ENCODE results near the gene SCN5A.

SCN5A gene

GRCh38 chr3:38599886-38600285 lies 49.6 kb downstream of the SCN5A start:
- no peak for DNase-seq

GRCh38 chr3:38598791-38599190 lies 50.7 kb downstream of the SCN5A start:
- DNase-seq, result no peak

- DNase-seq, result no peak
These were observed 51.9 kb downstream of the SCN5A start for GRCh38 chr3:38597502-38598060.

- DNase-seq, result no peak
These were observed 54.1 kb downstream of the SCN5A start for GRCh38 chr3:38595393-38595792.

- DNase-seq, result no peak
These were observed 59.0 kb downstream of the SCN5A start for GRCh38 chr3:38590521-38590920.

- no peak for DNase-seq
These were observed 60.2 kb downstream of the SCN5A start for GRCh38 chr3:38588995-38589937.

GRCh38 chr3:38588371-38588971 lies 61.0 kb downstream of the SCN5A start:
- no peak for DNase-seq

- no peak for DNase-seq
These were observed 61.8 kb downstream of the SCN5A start for GRCh38 chr3:38587548-38588131.

- no peak for DNase-seq
These were observed 62.7 kb downstream of the SCN5A start for GRCh38 chr3:38586546-38587520.

GRCh38 chr3:38585791-38586420 lies 63.6 kb downstream of the SCN5A start:
- DNase-seq, result no peak

- no peak for DNase-seq
These were observed 65.8 kb downstream of the SCN5A start for GRCh38 chr3:38583688-38584087.

- DNase-seq, result no peak
These were observed 66.4 kb downstream of the SCN5A start for GRCh38 chr3:38582941-38583645.

- DNase-seq, result no peak
These were observed 67.2 kb downstream of the SCN5A start for GRCh38 chr3:38582316-38582715.

GRCh38 chr3:38581774-38582173 lies 67.7 kb downstream of the SCN5A start:
- DNase-seq, result no peak

GRCh38 chr3:38580450-38581382 lies 68.8 kb downstream of the SCN5A start:
- DNase-seq, result no peak

- no peak for DNase-seq
These were observed 69.7 kb downstream of the SCN5A start for GRCh38 chr3:38579551-38580449.

- no peak for DNase-seq
These were observed 70.3 kb downstream of the SCN5A start for GRCh38 chr3:38579141-38579540.

- no peak for DNase-seq
These were observed 70.9 kb downstream of the SCN5A start for GRCh38 chr3:38578551-38578950.

GRCh38 chr3:38578081-38578475 lies 71.4 kb downstream of the SCN5A start:
- DNase-seq, result no peak

Measured in activated CD4-positive, alpha-beta T cell treated with anti-CD3 and anti-CD28 coated beads, Interleukin-2, amount 50 U/mL, for 4 hours (primary cell).